Measurements from ENCODE around the gene SEMA3D. TPM values are rescaled to one million over a fixed set of nuclear protein-coding genes. Genes with fewer than 3 reads are reported as not detected.

The SEMA3D gene
- total and polyA plus RNA-seq, 2 donors (not counting 3 experiments of a cell fraction or from before 2014, with no cell fraction given) = 9.9 to 10.3 TPM

GRCh38 chr7:85220651-85221050 lies 33.8 kb upstream of the SEMA3D start:
- no peak overlapping the region for H3K9ac ChIP-seq (replicated peaks; ENCODE audit: extremely low read depth, insufficient read depth, low read length)
- no peak for DNase-seq (ENCODE audit: low read depth, low spot score)
- no peak for FAIRE-seq
- H3K4me2 ChIP-seq (ENCODE audit: insufficient read depth, low read length) = no peak overlapping the region
- dilution Hi-C loops (cut with MboI; ENCODE audit: extremely low pct_ligation_motif_present, low sequenced_read_pairs) = no loop called here
- H4K20me1 ChIP-seq (replicated peaks; ENCODE audit: control insufficient read depth, extremely low read depth, insufficient read depth, low read length) = no peaks in the 10 kb centered on the region
- ChIA-PET CTCF (no interaction called here), POLR2A (no interaction called here)
- BruUV-seq (replicated peaks) = no TSS peak
- TF ChIP-seq FOS (IDR thresholded peaks at IDR 0.05; ENCODE audit: borderline replicate concordance, insufficient read depth, low read length) (no peak), CTCF (IDR thresholded peaks at IDR 0.05; ENCODE audit: extremely low read depth in 1 of 2, insufficient read depth in 1 of 2, low read depth in 1 of 2, low read length in 2 of 2) (no peak), MYC (IDR thresholded peaks at IDR 0.05; ENCODE audit: low read depth, low read length) (no peak), POLR2A (IDR thresholded peaks at IDR 0.05; ENCODE audit: low read depth, low read length) (no peak), EZH2 (IDR thresholded peaks at IDR 0.05; ENCODE audit: borderline replicate concordance, low read depth, low read length, severe bottlenecking) (no peak), GATA2 (IDR thresholded peaks at IDR 0.05; ENCODE audit: insufficient read depth, insufficient read length, low read depth, low read length) (no peak), MAX (IDR thresholded peaks at IDR 0.05; ENCODE audit: insufficient read depth, insufficient read length) (no peak), JUN (IDR thresholded peaks at IDR 0.05; ENCODE audit: borderline replicate concordance, insufficient read depth, insufficient read length, low read depth) (no peak), POLR2AphosphoS5 (IDR thresholded peaks at IDR 0.05; ENCODE audit: insufficient read depth, low read depth, low read length) (no peak)
- no peak overlapping the region for H3K4me3 ChIP-seq (replicated peaks in 1 of 3; ENCODE audit: insufficient read depth in 1 of 3, low read depth in 1 of 3, low read length in 3 of 3)
- H3K9me1 ChIP-seq (replicated peaks; ENCODE audit: control insufficient read depth, extremely low read depth, insufficient read depth, low read length) = no peaks in the 10 kb centered on the region
- no peaks in the 10 kb centered on the region for H3K4me1 ChIP-seq (ENCODE audit: control insufficient read depth, extremely low read depth, insufficient read depth, low read length)
- no peaks in the 10 kb centered on the region for H3K36me3 ChIP-seq (ENCODE audit: control insufficient read depth in 2 of 2, extremely low read depth in 1 of 2, insufficient read depth in 2 of 2, low read length in 2 of 2)
- H3K27ac ChIP-seq (ENCODE audit: insufficient read depth, low read depth, low read length) = no peak overlapping the region
- no peaks in the 10 kb centered on the region for H3K9me3 ChIP-seq (replicated peaks; ENCODE audit: control insufficient read depth, insufficient read depth, low read length)
- no peaks in the 10 kb centered on the region for H3K27me3 ChIP-seq (ENCODE audit: control insufficient read depth in 2 of 2, insufficient read depth in 2 of 2, low read length in 2 of 2)
- H3K79me2 ChIP-seq (ENCODE audit: control insufficient read depth, insufficient read depth, low read length) = no peaks in the 10 kb centered on the region
- intact Hi-C loops (cut with micrococcal nuclease) = no loop called here
- H2AFZ ChIP-seq (ENCODE audit: low read depth, low read length) = no peak overlapping the region

Measured in endothelial cell of umbilical vein (primary cell).